ENCODE measurements around the gene ADGRL1. TPM values are rescaled to one million over a fixed set of nuclear protein-coding genes. Genes with fewer than 3 reads are reported as not detected.
"Not testable (repeated sequence)": the region's sequence is repeated elsewhere in the genome, so short reads cannot be mapped to it uniquely, and the experiment has no call there.

ADGRL1 gene
- total and polyA plus RNA-seq, 3 donors from 2014 or later = 23.8 to 57.2 (median 45.0) TPM

- TF ChIP-seq CTCF (IDR thresholded peaks at IDR 0.05) = no peak
- no peak for TF ChIP-seq POLR2A (IDR thresholded peaks at IDR 0.05)
- intact Hi-C loops (cut with DNase I; ENCODE audit: low total_unique reads) = loop anchor here (5.0 kb wide), 1 partner anchor 198 kb away; no protein-coding TSS in a partner anchor
- H3K36me3 ChIP-seq (ENCODE audit: low read depth, missing control alignments) = no peaks in the 10 kb centered on the region
- no peaks in the 10 kb centered on the region for H3K9me3 ChIP-seq
- WGBS, 2 donors = 67 to 69% methylated on average over 9 to 13 of the region's 13 CpGs
- H3K27ac ChIP-seq = peak overlapping the region; percentile 65 to 77
- no peaks in the 10 kb centered on the region for H3K27me3 ChIP-seq
- H3K4me1 ChIP-seq = peaks cover 38% of the 10 kb centered on the region
- DNase-seq = no peak
- H3K4me3 ChIP-seq = no peak overlapping the region
Observed at GRCh38 chr19:14148751-14149410, 57.1 kb downstream of the ADGRL1 start.

DNA sequence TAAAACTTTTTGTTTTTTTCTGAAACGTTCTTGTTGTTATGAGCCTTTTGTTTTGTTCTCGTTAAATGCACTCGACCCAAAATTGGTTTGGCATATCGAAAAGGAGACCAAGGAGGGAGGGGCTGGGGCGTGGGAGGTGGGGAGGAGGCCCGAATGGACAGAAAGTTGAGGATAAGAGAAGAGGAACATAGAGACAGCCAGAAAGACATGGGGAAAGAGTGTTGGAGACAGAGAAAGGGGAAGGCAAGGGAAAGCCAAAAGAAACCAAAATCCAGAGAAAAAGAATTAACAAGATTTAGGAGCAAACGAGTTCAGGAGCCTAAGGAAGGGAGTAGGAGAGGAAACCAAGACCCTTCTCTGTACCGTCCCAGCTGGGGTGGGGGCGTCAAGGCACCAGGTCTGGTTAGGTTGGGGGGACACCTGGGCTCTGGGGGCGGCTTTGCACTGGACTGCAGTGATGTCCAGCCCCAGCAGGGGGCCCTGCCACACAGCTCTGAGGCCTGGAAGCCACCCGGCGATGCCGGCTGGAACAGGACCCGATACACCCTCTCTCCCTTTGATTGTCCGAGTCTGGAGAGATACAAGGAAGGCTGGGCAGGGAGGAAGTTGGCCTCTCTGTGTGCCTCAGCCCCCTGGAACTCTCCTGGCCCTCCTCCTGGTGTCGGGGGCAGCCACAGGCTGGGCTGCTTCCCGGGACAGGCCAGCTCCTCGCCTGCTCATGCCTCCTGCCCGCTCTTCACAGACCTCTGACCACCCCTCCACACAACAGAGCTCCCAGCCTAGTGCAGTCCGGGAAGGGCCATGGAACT lies 58.0 kb downstream of the ADGRL1 start:
- Histone ChIP-seq H3K27ac (peak overlapping the region; percentile 65 to 77), H3K36me3 (ENCODE audit: low read depth, missing control alignments) (no peaks in the 10 kb centered on the region), H3K4me3 (no peak overlapping the region), H3K27me3 (no peaks in the 10 kb centered on the region), H3K9me3 (no peaks in the 10 kb centered on the region), H3K4me1 (peaks cover 38% of the 10 kb centered on the region)
- intact Hi-C loops (cut with DNase I; ENCODE audit: low total_unique reads) = loop anchor here (5.0 kb wide), 1 partner anchor 199 kb away; no protein-coding TSS in a partner anchor
- DNase-seq = peak; percentile 87
- WGBS, 2 donors = 32 to 49% methylated on average over 19 of the region's 20 CpGs
- no peak for TF ChIP-seq POLR2A (IDR thresholded peaks at IDR 0.05)
- TF ChIP-seq CTCF (IDR thresholded peaks at IDR 0.05) = peak; percentile 66 to 86 (median 79)

- Histone ChIP-seq H3K9me3 (no peaks in the 10 kb centered on the region), H3K27me3 (no peaks in the 10 kb centered on the region), H3K36me3 (ENCODE audit: low read depth, missing control alignments) (no peaks in the 10 kb centered on the region), H3K27ac (peak overlapping the region; percentile 65 to 77), H3K4me3 (no peak overlapping the region), H3K4me1 (peaks cover 40% of the 10 kb centered on the region)
- TF ChIP-seq POLR2A (IDR thresholded peaks at IDR 0.05) (no peak), CTCF (IDR thresholded peaks at IDR 0.05) (no peak)
- peak; percentile 84 for DNase-seq
- intact Hi-C loops (cut with DNase I; ENCODE audit: low total_unique reads) = loop anchor here (5.0 kb wide), 1 partner anchor 200 kb away; no protein-coding TSS in a partner anchor
- 55 to 60% methylated on average over 7 of the region's 7 CpGs for WGBS, 2 donors
Observed at GRCh38 chr19:14146789-14147216, 59.2 kb downstream of the ADGRL1 start.

DNA sequence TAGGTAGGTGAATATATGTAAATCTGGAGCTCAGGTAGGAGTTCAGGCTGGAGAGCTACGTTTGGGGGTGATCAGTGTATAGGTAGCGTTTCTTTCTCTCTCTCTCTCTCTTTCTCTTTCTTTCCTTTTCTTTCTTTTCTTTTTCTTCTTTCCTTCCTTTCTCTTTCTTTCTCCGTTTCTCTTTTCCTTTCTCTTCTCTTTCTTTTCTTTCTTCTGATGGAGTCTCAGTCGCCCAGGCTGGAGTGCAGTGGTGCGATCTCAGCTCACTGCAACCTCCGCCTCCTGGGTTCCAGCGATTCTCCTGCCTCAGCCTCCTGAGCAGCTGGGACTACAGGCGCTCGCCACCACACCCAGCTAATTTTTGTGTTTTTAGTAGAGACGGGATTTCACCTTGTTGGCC lies 59.8 kb downstream of the ADGRL1 start:
- H3K9me3 ChIP-seq; H3K4me3 ChIP-seq; H3K36me3 ChIP-seq (ENCODE audit: low read depth, missing control alignments); H3K27me3 ChIP-seq; DNase-seq: not testable (repeated sequence)
- H3K4me1 ChIP-seq = peaks cover 40% of the 10 kb centered on the region
- intact Hi-C loops (cut with DNase I; ENCODE audit: low total_unique reads) = loop anchor here (5.0 kb wide), 1 partner anchor 201 kb away; no protein-coding TSS in a partner anchor
- WGBS, 2 donors = 93 to 94% methylated on average over 10 of the region's 10 CpGs
- H3K27ac ChIP-seq = peak overlapping the region; percentile 18 to 77

DNA sequence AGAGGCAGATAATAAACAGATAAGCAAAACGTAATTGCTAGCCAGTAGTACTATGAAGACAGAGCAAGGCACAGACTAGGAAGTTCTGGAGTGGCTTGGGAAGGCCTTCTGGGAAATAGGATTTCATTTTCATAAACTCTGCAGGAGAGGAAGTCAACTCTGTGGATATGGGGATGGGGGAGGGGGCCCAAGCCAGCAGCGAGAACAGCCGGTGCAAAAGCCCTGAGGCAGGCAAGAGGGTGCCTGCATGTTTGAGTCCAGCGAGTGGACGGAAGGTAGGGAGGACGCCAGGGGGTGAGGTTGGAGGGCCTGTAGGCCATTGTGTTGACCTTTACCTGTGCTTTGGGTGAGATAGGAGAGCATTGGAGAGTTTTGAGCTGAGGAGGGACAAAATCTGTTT lies 60.6 kb downstream of the ADGRL1 start:
- Histone ChIP-seq H3K36me3 (ENCODE audit: low read depth, missing control alignments) (no peaks in the 10 kb centered on the region), H3K9me3 (no peaks in the 10 kb centered on the region), H3K27me3 (no peaks in the 10 kb centered on the region), H3K4me3 (no peak overlapping the region), H3K4me1 (peaks cover 39% of the 10 kb centered on the region), H3K27ac (no peak overlapping the region)
- TF ChIP-seq CTCF (IDR thresholded peaks at IDR 0.05) = no peak
- no peak for TF ChIP-seq POLR2A (IDR thresholded peaks at IDR 0.05)
- WGBS, 2 donors = 82 to 87% methylated on average over 6 of the region's 6 CpGs
- intact Hi-C loops (cut with DNase I; ENCODE audit: low total_unique reads) = loop anchor here (5.0 kb wide), 1 partner anchor 202 kb away; no protein-coding TSS in a partner anchor
- no peak for DNase-seq
